Suprapubic skin (tissue), 4 donors: ENCODE measurements around the gene ALG5.

ENCODE experiments used
- CTCF ChIP-seq, 2 donors: fragments of 200-600 bp in 1 of 2; fragments of 450-650 bp in 1 of 2; sonication (generic) in 1 of 2; IDR thresholded peaks; one replicate each; pipeline ENCODE4 v1.5.1; 2016 to 2019; ENCODE audit warnings: antibody characterized with exemption in 2 of 2, mild to moderate bottlenecking in 1 of 2, moderate library complexity in 1 of 2
- EP300 ChIP-seq: sonication (generic); formaldehyde crosslinking; IDR thresholded peaks from one replicate; pipeline ENCODE4 v1.6.1; 2017; ENCODE audit warnings: antibody characterized with exemption
- POLR2A ChIP-seq, 2 donors: fragments of 450-650 bp; IDR thresholded peaks; one replicate each; pipeline ENCODE4 v1.6.1; 2017; ENCODE audit warnings: antibody characterized with exemption in 2 of 2, mild to moderate bottlenecking in 2 of 2, moderate library complexity in 2 of 2
- POLR2AphosphoS5 ChIP-seq, 3 donors: sonication (generic); formaldehyde crosslinking; IDR thresholded peaks; one replicate each; pipeline ENCODE4 v1.6.1; 2017; ENCODE audit warnings: antibody characterized with exemption in 3 of 3

- no peak for TF ChIP-seq CTCF (IDR thresholded peaks at IDR 0.05)
- TF ChIP-seq POLR2A (IDR thresholded peaks at IDR 0.05), result no peak
- TF ChIP-seq EP300, result no peak
- TF ChIP-seq POLR2AphosphoS5 (IDR thresholded peaks at IDR 0.05), result no peak
Observed at GRCh38 chr13:36945078-36945477, 54.1 kb downstream of the ALG5 start.
